ENCODE data around the gene MDK. TPM values are rescaled to one million over a fixed set of nuclear protein-coding genes. Genes with fewer than 3 reads are reported as not detected.

Gene MDK
- total RNA-seq, 1 donor from 2014 or later: 949 TPM

DNA sequence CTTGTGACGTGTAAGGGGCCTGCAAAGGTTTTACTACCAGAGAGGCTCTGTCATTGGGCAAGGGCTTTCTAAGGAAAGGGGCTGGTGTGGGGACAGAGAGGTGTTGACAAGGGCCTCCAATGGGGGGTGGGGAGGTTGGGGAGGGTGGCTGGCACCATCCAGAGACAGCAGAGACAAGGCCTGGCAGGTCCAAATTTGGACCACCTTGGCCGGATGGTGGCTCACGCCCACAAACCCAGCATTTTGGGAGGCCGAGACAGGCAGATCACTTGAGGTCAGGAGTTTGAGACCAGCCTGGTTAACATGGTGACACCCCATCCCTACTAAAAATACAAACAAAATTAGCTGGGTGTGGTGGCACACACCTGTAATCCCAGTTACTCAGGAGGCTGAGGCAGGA, 12.3 kb downstream of the MDK start:
- Mint-ChIP-seq H3K4me3 (peak overlapping the region; percentile 87), H3K27me3 (peaks cover 38% of the 10 kb centered on the region), H3K27ac (no peak overlapping the region), H3K4me1 (ENCODE audit: unreplicated experiment) (peaks cover 8% of the 10 kb centered on the region), H3K36me3 (no peaks in the 10 kb centered on the region), H3K9me3 (no peaks in the 10 kb centered on the region)
- no peak for DNase-seq (ENCODE audit: extremely low spot score, unreplicated experiment)
- TF ChIP-seq, protein P1, sequence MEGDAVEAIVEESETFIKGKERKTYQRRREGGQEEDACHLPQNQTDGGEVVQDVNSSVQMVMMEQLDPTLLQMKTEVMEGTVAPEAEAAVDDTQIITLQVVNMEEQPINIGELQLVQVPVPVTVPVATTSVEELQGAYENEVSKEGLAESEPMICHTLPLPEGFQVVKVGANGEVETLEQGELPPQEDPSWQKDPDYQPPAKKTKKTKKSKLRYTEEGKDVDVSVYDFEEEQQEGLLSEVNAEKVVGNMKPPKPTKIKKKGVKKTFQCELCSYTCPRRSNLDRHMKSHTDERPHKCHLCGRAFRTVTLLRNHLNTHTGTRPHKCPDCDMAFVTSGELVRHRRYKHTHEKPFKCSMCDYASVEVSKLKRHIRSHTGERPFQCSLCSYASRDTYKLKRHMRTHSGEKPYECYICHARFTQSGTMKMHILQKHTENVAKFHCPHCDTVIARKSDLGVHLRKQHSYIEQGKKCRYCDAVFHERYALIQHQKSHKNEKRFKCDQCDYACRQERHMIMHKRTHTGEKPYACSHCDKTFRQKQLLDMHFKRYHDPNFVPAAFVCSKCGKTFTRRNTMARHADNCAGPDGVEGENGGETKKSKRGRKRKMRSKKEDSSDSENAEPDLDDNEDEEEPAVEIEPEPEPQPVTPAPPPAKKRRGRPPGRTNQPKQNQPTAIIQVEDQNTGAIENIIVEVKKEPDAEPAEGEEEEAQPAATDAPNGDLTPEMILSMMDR (conservative IDR thresholded peaks at IDR 0.05): no peak

- Mint-ChIP-seq H3K36me3 (no peaks in the 10 kb centered on the region), H3K9me3 (no peaks in the 10 kb centered on the region), H3K27ac (no peak overlapping the region), H3K4me3 (no peak overlapping the region), H3K4me1 (ENCODE audit: unreplicated experiment) (peaks cover 7% of the 10 kb centered on the region), H3K27me3 (peaks cover 16% of the 10 kb centered on the region)
- TF ChIP-seq, protein P1 (conservative IDR thresholded peaks at IDR 0.05): no peak
- DNase-seq (ENCODE audit: extremely low spot score, unreplicated experiment): no peak
These were observed 16.1 kb downstream of the MDK start for GRCh38 chr11:46397526-46397925.

- Mint-ChIP-seq H3K4me3 (no peak overlapping the region), H3K4me1 (ENCODE audit: unreplicated experiment) (peaks cover 14% of the 10 kb centered on the region), H3K9me3 (no peaks in the 10 kb centered on the region), H3K27ac (no peak overlapping the region), H3K27me3 (no peaks in the 10 kb centered on the region), H3K36me3 (peaks cover 8% of the 10 kb centered on the region)
- TF ChIP-seq, protein P1 (conservative IDR thresholded peaks at IDR 0.05): no peak
- no peak for DNase-seq (ENCODE audit: extremely low spot score, unreplicated experiment)
These were observed 21.8 kb downstream of the MDK start for GRCh38 chr11:46402957-46403902.

GRCh38 chr11:46404476-46405017, 23.1 kb downstream of the MDK start:
- Mint-ChIP-seq H3K4me1 (ENCODE audit: unreplicated experiment) (peaks cover 14% of the 10 kb centered on the region), H3K27me3 (no peaks in the 10 kb centered on the region)

DNA sequence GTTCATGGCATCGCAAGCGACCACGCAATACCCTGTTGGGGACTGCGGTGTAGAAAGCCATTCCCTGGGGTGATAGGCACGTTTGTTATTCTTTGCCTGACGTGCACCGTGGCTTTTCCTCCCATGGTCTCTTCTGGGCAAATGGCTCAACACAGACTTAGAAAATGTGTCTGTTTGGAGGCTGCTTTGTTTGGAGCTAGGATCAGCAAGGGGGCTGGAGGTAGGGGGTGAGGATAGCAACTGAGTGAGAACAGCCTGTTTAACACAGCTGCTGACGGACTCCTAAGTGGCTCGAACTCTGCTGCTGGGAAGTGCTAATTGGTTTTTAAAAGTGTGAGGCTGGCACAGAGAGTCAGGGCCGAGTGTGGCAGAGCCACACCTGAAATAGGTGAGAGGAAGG, 26.2 kb downstream of the MDK start:
- Mint-ChIP-seq H3K9me3 (no peaks in the 10 kb centered on the region), H3K4me3 (no peak overlapping the region), H3K4me1 (ENCODE audit: unreplicated experiment) (peaks cover 13% of the 10 kb centered on the region), H3K27me3 (no peaks in the 10 kb centered on the region), H3K27ac (no peak overlapping the region), H3K36me3 (peaks cover 8% of the 10 kb centered on the region)
- TF ChIP-seq, protein P1 (conservative IDR thresholded peaks at IDR 0.05): no peak
- DNase-seq (ENCODE audit: extremely low spot score, unreplicated experiment): no peak

More at GRCh38 chr11:46404476-46405017, 23.1 kb downstream of the MDK start:
- H3K36me3 Mint-ChIP-seq: peaks cover 8% of the 10 kb centered on the region
- no peak overlapping the region for H3K27ac Mint-ChIP-seq
- H3K4me3 Mint-ChIP-seq: no peak overlapping the region
- no peak for DNase-seq (ENCODE audit: extremely low spot score, unreplicated experiment)
- TF ChIP-seq, protein P1 (conservative IDR thresholded peaks at IDR 0.05): no peak
- H3K9me3 Mint-ChIP-seq: no peaks in the 10 kb centered on the region

Measured in type B pancreatic cell (in vitro differentiated cells).